Epithelial cell of esophagus (primary cell): ENCODE results near the gene KRTAP10-12.

Experiments used
- DNase-seq: peaks from one replicate; pipeline ENCODE4 v3.0.0; 2010; ENCODE audit warnings: low read depth
- H3K4me3 ChIP-seq: 2 replicates; pipeline ENCODE4 v1.5.1; 2011; ENCODE audit warnings: mild to moderate bottlenecking, low read length, control low read depth
- CTCF ChIP-seq: IDR thresholded peaks from 2 replicates; pipeline ENCODE4 v1.5.1; 2011; ENCODE audit warnings: low read depth, mild to moderate bottlenecking, low read length, control low read depth, inconsistent platforms; ENCODE audit not compliant: insufficient read depth; ENCODE audit errors: missing control alignments

Gene KRTAP10-12

DNA sequence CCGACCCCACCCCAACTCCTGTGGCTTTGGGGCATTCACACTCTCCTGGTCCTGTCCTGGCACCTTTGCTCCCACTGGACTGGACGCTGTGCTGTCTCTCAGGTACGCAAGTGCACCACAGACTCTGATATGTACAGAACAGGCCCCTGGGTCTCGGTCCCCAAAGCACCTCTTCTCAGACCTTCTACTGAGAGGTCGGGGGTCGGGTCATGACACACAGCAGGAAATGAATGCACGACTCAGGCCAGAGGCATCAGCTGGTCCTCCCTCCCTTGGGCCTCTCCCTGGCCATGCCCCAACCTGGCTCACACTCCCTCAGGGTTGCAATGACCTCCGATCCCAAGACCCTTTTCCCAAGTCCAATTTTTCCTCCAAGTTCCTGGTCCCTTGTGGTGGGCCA is 1.8 kb upstream of the KRTAP10-12 start:
- no peak for TF ChIP-seq CTCF
- H3K4me3 ChIP-seq = no peak overlapping the region
- no peak for DNase-seq

- no peak for DNase-seq
- no peak for TF ChIP-seq CTCF
- H3K4me3 ChIP-seq = no peak overlapping the region
These were observed 1.3 kb upstream of the KRTAP10-12 start for GRCh38 chr21:44695641-44696040.

DNA sequence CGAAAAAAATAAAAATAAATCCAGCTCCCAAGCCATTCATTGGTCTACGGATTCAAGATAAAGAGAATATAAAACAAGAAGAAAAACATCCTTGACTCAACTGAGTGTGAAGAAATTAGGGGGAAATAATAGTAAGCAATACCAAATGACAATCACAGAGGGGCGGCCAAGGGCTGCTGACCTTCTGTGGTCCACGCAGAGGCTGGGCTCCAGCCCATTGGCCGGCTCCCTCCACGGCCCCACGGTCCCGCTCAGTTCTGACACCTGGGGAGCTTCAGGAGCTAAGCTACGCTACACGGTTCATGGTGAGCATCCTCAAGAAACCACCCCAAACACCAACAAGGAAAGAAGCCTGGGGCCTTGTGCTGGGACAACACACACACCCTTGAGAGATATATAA is 400 bp upstream of the KRTAP10-12 start:
- DNase-seq = no peak
- no peak overlapping the region for H3K4me3 ChIP-seq
- TF ChIP-seq CTCF = no peak

GRCh38 chr21:44697811-44698734 is 1.1 kb downstream of the KRTAP10-12 start:
- no peak overlapping the region for H3K4me3 ChIP-seq
- DNase-seq = no peak
- TF ChIP-seq CTCF = no peak

DNA sequence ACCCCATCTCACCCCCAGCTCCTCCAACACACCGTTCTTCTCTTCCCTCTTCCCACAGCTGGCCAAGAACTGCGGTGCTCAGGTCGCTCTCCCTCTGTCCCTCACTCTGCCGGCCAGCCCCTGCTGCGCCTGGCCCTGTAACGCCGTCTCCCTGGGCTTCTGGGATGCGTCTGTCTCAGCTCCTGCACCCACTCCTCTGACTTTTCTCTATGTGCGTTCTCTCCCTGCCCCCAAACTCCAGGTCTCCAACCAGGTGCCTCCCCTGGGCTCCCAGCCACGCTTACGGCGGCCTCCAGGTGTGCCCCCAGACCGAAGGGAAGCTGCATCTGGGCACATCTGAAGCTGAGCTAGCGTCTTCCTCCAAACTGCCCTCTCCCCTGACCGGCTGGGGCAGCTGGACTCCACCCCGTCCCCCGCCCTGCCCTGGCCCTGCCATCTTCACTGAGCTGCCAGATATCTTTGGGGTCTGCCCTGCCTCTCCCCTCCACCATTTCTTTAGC is 2.6 kb downstream of the KRTAP10-12 start:
- no peak for DNase-seq
- TF ChIP-seq CTCF = no peak
- no peak overlapping the region for H3K4me3 ChIP-seq

DNA sequence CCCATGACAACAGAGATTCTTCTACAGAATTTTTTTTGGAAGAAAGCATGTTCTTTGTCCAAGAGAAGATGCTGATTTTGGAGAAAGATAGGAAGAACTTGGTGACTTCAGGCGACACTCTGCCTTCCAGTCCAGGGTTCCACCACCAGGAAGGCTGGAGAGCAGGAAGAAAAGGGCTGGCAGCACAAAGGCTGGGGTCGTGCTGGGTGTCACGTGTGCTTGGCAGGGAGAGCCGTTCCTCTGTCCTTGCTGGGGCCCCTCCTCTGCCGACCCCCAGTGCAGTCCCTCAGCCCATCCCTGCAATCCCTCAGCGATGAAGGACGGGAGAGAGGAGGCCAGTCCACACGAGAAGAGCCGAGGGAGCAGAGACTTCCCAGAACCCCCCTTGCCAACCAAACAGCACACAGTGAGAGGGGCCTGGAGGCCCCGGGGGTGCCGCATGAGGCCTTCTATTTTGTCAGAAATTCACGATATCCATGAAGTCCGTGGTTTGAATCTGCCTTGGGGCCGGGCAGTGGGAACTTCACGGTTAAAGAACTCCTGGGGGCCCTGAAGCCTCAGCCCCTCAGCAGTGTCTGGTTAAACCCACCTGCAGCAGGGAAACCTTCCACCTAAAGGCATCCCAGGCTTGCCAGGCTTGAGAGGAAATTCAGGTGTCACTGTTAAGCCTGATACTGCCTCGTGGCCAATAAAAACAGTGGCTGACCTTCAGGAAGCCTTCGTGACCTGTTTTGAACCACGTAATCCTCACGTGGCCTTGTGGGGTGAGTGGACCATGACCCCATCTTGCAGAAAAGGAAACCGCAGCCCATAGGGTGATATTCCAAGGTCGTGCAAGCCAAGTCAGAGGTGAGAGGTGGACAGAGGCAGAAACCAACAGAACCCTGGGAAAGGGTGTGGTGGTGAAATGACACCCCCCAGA is 3.4 kb downstream of the KRTAP10-12 start:
- no peak for DNase-seq
- no peak overlapping the region for H3K4me3 ChIP-seq
- TF ChIP-seq CTCF = no peak
